Measurements from ENCODE around the gene GPR62. TPM values are rescaled to one million over a fixed set of nuclear protein-coding genes. Genes with fewer than 3 reads are reported as not detected.

The GPR62 gene
- total and polyA plus RNA-seq, 2 of the 8 experiments (the other 6 are each of a cell fraction or from before 2014, with no cell fraction given), result 0.22 to 0.29 TPM

GRCh38 chr3:51966016-51966415 lies 10.8 kb downstream of the GPR62 start (continued):
- TF ChIP-seq SIN3A (conservative IDR thresholded peaks at IDR 0.05 in 1 of 2, IDR thresholded peaks at IDR 0.05 in 1 of 2; ENCODE audit: low read depth in 1 of 2, low read length in 2 of 2) (no peak), JUND (IDR thresholded peaks at IDR 0.05; ENCODE audit: low read length) (no peak), KDM4A (IDR thresholded peaks at IDR 0.05; ENCODE audit: low read depth, low read length, severe bottlenecking) (no peak), BRCA1 (IDR thresholded peaks at IDR 0.05; ENCODE audit: low read depth, low read length) (no peak), EZH2 (IDR thresholded peaks at IDR 0.05; ENCODE audit: low read depth, low read length, severe bottlenecking) (no peak), CBX8 (IDR thresholded peaks at IDR 0.05; ENCODE audit: borderline replicate concordance, low read depth, low read length) (no peak)

All from H1 (cell line).